ENCODE data around the gene PTPRN2. TPM values are rescaled to one million over a fixed set of nuclear protein-coding genes. Genes with fewer than 3 reads are reported as not detected.

The PTPRN2 gene
- total RNA-seq, 2 donors from 2014 or later = 0.35 to 0.61 TPM

DNA sequence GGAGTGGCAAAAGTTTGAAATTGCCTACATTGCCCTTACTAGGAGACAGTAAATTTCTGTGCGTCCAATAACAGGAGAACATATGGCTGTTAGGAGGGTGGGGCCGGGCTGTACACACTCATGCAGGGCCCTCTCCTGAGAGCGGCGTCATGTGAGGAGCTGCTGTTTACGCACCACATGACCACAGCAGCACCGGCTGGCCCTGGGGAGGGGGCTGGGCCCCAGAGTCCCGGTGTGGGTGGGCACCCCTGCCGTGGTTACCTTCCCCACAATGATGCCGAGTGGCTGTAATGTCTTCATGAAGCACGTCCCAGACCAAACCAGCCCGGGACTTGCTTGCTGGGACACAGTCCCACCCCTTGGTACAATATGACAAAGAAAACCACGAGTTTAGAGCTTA lies 942.1 kb downstream of the PTPRN2 start:
- Mint-ChIP-seq H3K9me3 (peaks cover 0 to 5% of the 10 kb centered on the region in 2 donors), H3K27ac (no peak overlapping the region), H3K36me3 (no peaks in the 10 kb centered on the region)
- DNase-seq (ENCODE audit: low spot score in 2 of 2) = no peak
- no peak for ATAC-seq

DNA sequence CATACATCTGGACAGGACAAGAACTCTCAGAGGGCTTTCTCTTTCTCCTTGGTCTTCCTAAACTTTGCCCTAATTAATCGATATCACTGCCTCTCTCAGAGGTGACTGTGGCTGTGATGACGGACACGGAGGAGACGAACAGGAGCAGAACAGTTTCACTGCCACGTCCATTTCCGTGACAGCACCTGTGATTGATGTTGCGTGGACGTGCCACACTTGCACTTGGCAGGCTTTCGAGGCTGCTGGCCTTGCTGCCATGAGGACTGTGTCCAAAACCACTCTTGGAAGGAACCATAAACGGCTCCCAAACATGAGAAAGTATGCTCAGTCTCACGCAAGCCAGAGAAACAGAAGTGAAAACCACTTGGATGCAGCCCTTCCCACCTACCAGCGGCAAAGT lies 942.7 kb downstream of the PTPRN2 start:
- no peak for ATAC-seq
- peaks cover 4 to 11% of the 10 kb centered on the region in 2 donors for H3K9me3 Mint-ChIP-seq

DNA sequence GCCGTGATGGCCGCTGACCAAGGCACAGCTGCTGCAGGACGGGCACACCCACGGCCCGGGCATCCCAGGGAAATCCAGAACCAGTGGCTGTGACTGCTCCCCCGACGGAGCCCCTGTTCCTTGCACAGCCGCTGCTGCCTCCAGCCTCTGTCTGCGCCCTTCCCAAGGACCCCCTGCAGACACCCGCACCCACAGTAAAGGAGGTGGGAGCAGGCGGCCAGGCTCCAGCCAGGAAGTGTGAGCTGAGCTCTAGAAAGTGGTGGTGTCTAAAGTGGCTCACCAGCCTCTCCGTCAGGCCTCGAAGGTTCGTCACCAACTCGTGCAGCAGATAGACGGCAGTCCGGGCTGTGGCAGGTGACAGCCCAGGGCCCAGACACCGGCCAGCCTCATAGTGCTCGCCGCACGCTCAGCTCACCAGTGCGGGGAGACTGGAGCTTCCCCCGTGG lies 944.1 kb downstream of the PTPRN2 start:
- no peak for ATAC-seq
- H3K9me3 Mint-ChIP-seq = peaks cover 9 to 20% of the 10 kb centered on the region in 2 donors
- peak in 1 of 2 donors; percentile 47 for DNase-seq (ENCODE audit: low spot score in 2 of 2)
- H3K36me3 Mint-ChIP-seq = peaks cover 0 to 12% of the 10 kb centered on the region in 2 donors
- H3K27ac Mint-ChIP-seq = no peak overlapping the region

More for the DNA sequence above, 942.7 kb downstream of the PTPRN2 start:
- no peak for DNase-seq (ENCODE audit: low spot score in 2 of 2)
- Mint-ChIP-seq H3K36me3 (peaks cover 0 to 3% of the 10 kb centered on the region in 2 donors), H3K27ac (peak overlapping the region in 1 of 2 donors; percentile 39)

DNA sequence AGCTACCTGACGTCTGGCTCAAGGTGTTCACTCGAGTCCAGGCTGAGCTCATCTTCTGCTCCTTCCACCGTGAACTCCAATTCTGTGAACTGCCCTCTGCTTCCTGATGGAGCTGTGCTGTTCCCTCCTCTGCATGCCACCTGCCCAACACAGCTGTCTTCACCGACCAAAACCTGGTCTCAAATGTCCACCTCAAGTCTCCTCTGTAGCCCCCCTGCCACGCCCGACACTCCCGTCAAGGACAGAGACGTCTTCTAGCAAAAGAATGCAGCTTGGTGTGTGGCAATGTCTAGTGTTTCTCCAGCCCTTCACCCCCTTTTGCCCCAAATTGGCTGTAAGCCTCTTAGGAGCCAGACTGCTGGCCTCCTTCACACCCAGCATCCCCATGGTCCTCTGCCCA lies 945.8 kb downstream of the PTPRN2 start:
- H3K27ac Mint-ChIP-seq = no peak overlapping the region
- H3K36me3 Mint-ChIP-seq = peaks cover 0 to 12% of the 10 kb centered on the region in 2 donors
- no peak for ATAC-seq
- no peak for DNase-seq (ENCODE audit: low spot score in 2 of 2)
- H3K9me3 Mint-ChIP-seq = peaks cover 9 to 20% of the 10 kb centered on the region in 2 donors

DNA sequence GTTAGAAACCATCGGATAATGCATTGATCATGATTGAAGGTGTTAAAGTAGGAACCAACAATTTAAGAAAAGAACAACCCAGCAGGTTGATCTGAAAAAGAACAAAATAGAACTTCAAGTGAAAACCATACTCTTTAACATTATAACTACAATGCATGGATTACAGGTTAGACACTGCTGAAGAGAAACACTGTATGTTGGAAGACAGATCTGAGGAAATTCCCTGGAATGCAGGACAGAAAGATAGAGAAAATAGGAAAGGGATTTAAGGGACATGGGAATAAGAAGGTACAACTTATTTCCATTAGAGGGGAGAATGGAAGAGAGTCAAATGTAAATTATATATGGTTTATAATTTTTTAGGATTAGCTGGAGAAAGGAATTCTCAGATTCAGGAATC lies 947.5 kb downstream of the PTPRN2 start:
- no peak for DNase-seq (ENCODE audit: low spot score in 2 of 2)
- H3K36me3 Mint-ChIP-seq = peaks cover 0 to 12% of the 10 kb centered on the region in 2 donors
- H3K9me3 Mint-ChIP-seq = peaks cover 9 to 20% of the 10 kb centered on the region in 2 donors
- H3K27ac Mint-ChIP-seq = no peak overlapping the region
- no peak for ATAC-seq

DNA sequence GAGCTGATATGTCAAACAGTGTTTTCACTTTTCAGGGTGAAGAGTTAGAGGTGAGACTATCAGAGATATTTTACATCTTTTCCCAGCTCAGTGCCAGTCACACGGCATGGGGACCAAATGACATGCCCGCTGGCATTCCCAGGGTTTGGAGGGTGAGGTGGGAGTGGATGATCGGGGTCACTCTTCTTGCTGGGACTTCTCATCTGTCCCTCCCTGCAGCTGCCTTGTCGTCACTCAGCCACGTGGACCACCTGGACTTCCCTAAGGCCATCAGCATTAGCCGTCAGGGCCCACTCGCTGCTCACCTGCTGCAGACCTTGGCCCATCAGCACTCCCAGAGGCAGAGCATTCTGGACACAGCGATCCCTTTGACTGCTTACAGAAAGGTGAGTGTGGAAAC lies 949.1 kb downstream of the PTPRN2 start:
- ATAC-seq (no peak), DNase-seq (ENCODE audit: low spot score in 2 of 2) (no peak)
- H3K27ac Mint-ChIP-seq = no peak overlapping the region
- H3K36me3 Mint-ChIP-seq = peaks cover 0 to 12% of the 10 kb centered on the region in 2 donors
- peaks cover 9 to 20% of the 10 kb centered on the region in 2 donors for H3K9me3 Mint-ChIP-seq

- ATAC-seq = no peak
- peaks cover 0 to 12% of the 10 kb centered on the region in 2 donors for H3K36me3 Mint-ChIP-seq
- H3K27ac Mint-ChIP-seq = no peak overlapping the region
- no peak for DNase-seq (ENCODE audit: low spot score in 2 of 2)
- H3K9me3 Mint-ChIP-seq = peaks cover 9 to 20% of the 10 kb centered on the region in 2 donors
Measured at GRCh38 chr7:157637216-157637949, 950.2 kb downstream of the PTPRN2 start.

GRCh38 chr7:157635669-157636068 lies 952.0 kb downstream of the PTPRN2 start:
- H3K9me3 Mint-ChIP-seq = peaks cover 9 to 16% of the 10 kb centered on the region in 2 donors
- no peak for DNase-seq (ENCODE audit: low spot score in 2 of 2)
- peaks cover 0 to 12% of the 10 kb centered on the region in 2 donors for H3K36me3 Mint-ChIP-seq

GRCh38 chr7:157635148-157635500 lies 952.5 kb downstream of the PTPRN2 start:
- Mint-ChIP-seq H3K27ac (no peak overlapping the region), H3K9me3 (peaks cover 7 to 11% of the 10 kb centered on the region in 2 donors), H3K36me3 (peaks cover 0 to 11% of the 10 kb centered on the region in 2 donors)
- ATAC-seq = no peak
- no peak for DNase-seq (ENCODE audit: low spot score in 2 of 2)

More at GRCh38 chr7:157635669-157636068, 952.0 kb downstream of the PTPRN2 start:
- no peak overlapping the region for H3K27ac Mint-ChIP-seq
- no peak for ATAC-seq

DNA sequence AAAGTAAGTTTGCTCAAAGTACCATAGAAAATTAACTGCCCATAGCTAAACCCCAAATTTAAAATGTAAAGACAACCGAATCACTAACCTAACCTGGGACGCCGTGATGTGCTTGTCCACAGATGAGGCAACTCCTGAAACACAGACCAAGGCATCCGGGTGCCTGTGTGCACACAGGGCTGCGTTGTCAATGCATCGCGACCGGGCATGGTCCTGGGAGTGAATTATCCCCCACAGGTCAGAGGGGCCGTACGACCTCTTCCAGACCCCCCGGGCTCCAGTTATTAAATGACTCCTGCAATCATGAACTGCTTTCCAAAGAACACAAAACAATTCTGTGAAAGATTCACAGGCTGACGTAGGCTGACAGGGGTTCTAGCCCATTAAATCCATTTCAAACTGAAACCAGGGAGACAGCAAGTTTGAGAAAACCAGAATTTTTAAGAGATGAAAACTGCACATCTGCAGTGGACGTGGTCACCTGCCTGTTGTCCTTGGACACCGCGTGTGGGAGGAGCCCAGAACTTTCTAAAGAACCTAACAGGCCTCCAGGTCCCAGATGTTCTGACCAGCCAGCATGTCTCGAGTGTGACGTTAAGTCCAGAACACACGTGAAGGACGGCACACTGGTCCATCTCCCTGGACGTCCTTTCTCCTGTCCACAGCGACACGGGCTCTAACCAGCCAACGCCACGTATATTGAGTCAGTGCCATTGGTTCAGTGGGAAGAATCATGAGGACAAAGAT lies 953.0 kb downstream of the PTPRN2 start:
- Mint-ChIP-seq H3K36me3 (peaks cover 0 to 6% of the 10 kb centered on the region in 2 donors), H3K27ac (no peak overlapping the region), H3K9me3 (peaks cover 4 to 6% of the 10 kb centered on the region in 2 donors)
- no peak for ATAC-seq
- no peak for DNase-seq (ENCODE audit: low spot score in 2 of 2)

DNA sequence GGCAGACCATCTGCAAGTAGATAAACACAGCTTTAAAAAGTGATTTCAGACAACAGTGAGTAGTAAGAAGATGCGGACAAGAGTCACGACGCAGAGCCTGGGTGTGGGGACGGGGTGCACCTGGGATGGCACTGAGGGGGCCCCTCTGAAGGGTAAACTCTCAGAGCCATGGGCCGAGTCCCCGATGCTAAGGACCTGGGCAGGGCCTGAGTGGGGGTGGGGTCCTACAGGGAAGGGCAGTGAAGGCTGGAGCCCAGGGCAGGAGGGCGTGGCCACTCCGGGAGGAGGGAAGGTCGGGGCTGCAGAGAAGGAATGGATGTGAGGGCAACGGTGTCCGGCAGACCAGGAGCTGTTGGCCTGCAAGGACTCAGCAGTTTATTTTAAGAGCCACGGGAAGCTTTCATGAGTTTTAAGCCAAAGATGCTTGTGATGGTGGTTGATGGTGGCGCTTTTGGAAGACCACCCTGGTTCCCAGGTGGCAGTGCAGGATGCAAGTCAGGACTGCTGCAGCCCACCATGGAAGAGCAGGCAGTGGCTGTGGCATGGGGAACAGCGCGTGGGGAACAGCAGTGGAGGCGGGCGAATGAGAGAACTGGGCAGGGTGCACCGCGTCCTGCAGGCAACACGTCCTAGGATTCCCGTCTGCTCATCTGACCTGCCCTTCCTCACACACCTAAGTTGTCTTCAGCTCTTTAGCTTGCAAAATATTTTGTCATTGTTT lies 954.0 kb downstream of the PTPRN2 start:
- no peak overlapping the region for H3K27ac Mint-ChIP-seq
- ATAC-seq (no peak), DNase-seq (ENCODE audit: low spot score in 2 of 2) (no peak)
- no peaks in the 10 kb centered on the region for H3K9me3 Mint-ChIP-seq
- H3K36me3 Mint-ChIP-seq = no peaks in the 10 kb centered on the region

DNA sequence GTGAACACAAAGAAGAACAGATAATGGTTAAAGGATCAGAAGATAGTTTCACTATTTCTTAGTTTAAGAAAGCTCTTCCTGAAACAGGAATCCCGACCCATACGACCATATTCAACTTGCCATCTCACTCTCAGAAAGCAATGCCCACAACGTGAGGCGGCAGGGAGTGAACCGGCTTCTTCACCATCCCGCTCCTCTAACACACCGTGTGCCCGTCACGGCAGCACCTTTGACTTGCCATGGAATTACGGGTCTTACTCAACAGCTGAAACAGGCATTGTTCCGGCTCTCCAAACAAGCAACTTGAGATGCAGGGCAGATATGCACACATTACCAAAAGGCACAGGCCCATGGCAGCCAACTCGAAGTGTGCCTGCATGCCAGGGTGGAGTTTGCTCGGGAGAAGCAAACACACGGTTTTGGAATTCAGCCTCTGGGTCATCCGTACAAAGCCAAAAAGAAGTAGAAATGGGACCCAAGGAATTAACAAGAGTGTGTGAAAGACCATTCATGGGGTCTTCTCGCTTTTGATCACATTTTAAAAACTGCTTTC lies 957.2 kb downstream of the PTPRN2 start:
- Mint-ChIP-seq H3K9me3 (no peaks in the 10 kb centered on the region), H3K36me3 (no peaks in the 10 kb centered on the region), H3K27ac (no peak overlapping the region)
- ATAC-seq (no peak), DNase-seq (ENCODE audit: low spot score in 2 of 2) (no peak)

DNA sequence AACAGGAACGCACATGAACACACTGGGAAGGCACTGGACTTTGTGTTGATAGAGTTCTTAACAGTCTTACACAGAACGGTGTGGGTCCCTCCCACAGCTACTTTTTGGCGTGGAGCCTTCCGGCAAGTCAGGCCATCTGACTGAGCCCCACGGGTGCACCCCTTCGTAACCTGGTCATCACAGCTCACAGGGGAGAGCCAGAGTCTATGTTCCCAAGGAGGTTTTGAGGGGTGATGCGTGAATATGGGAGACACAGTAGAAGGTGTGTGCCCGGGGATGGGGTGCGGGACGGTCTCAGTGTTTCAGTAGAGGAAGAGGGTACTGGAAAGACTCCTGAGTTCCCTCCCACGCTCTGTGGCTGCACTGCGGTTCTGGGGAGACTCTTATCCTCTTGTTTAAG lies 959.2 kb downstream of the PTPRN2 start:
- ATAC-seq = no peak
- peak in 1 of 2 donors; percentile 9 for DNase-seq (ENCODE audit: low spot score in 2 of 2)
- Mint-ChIP-seq H3K9me3 (no peaks in the 10 kb centered on the region), H3K36me3 (no peaks in the 10 kb centered on the region), H3K27ac (no peak overlapping the region)

DNA sequence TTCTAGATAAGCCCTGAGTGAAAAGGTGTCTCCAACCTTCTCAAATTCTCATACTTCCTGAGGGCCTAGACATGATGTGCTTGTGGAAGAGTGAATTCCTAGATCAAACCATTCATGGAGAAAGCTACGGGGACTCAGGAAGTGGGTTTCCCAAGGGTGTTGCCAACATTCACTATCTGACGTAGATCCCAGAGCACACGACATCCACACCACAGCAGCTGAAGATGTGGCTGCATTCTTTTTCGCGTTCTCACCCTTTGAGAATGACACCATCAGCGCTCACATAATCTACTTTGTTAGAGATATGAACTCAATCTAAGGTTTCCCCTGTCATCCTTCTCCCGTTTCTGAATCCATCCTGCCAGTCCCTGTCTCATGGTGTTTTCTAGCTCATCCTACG lies 960.0 kb downstream of the PTPRN2 start:
- no peaks in the 10 kb centered on the region for H3K9me3 Mint-ChIP-seq

GRCh38 chr7:157627033-157627432 lies 960.6 kb downstream of the PTPRN2 start:
- Mint-ChIP-seq H3K27ac (peak overlapping the region in 1 of 2 donors; percentile 71), H3K9me3 (no peaks in the 10 kb centered on the region), H3K36me3 (no peaks in the 10 kb centered on the region)
- DNase-seq (ENCODE audit: low spot score in 2 of 2) (peak in 1 of 2 donors; percentile 33), ATAC-seq (no peak)

More for the DNA sequence above, 960.0 kb downstream of the PTPRN2 start:
- Mint-ChIP-seq H3K36me3 (no peaks in the 10 kb centered on the region), H3K27ac (no peak overlapping the region)
- no peak for DNase-seq (ENCODE audit: low spot score in 2 of 2)
- no peak for ATAC-seq

- Mint-ChIP-seq H3K36me3 (no peaks in the 10 kb centered on the region), H3K27ac (peak overlapping the region in 1 of 2 donors; percentile 71), H3K9me3 (no peaks in the 10 kb centered on the region)
- DNase-seq (ENCODE audit: low spot score in 2 of 2) (peak in 1 of 2 donors; percentile 25), ATAC-seq (peak in 1 of 2 donors; percentile 78)
Measured at GRCh38 chr7:157625973-157626742, 961.5 kb downstream of the PTPRN2 start.
